Raji (cell line): ENCODE results near the gene TM9SF1.

Experiments
- POLR2A ChIP-seq: IDR thresholded peaks from 2 replicates; pipeline ENCODE4 v1.6.1; 2011; ENCODE audit warnings: low read depth, low read length, control low read depth; ENCODE audit not compliant: insufficient read depth

The TM9SF1 gene

DNA sequence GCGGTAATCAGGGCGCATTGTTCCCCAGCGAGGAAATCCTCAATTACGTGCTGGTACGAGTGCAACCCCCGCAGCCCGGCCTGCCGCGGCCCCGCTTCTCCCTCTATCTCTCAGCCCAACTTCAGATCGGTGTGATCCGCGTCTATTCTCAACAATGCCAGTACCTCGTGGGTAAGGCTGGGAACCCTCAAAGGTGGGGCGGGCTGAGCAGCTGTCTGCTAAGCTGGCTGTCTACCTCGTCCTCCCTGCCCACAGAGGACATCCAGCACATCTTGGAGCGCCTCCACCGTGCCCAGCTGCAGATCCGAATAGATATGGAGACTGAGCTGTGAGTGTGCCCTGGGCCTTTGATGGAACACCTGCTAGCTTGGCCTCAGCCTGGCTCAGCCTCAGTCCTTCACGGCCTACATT is 22.4 kb downstream of the TM9SF1 start:
- no peak for TF ChIP-seq POLR2A

GRCh38 chr14:24172261-24172860 is 22.9 kb downstream of the TM9SF1 start:
- no peak for TF ChIP-seq POLR2A

DNA sequence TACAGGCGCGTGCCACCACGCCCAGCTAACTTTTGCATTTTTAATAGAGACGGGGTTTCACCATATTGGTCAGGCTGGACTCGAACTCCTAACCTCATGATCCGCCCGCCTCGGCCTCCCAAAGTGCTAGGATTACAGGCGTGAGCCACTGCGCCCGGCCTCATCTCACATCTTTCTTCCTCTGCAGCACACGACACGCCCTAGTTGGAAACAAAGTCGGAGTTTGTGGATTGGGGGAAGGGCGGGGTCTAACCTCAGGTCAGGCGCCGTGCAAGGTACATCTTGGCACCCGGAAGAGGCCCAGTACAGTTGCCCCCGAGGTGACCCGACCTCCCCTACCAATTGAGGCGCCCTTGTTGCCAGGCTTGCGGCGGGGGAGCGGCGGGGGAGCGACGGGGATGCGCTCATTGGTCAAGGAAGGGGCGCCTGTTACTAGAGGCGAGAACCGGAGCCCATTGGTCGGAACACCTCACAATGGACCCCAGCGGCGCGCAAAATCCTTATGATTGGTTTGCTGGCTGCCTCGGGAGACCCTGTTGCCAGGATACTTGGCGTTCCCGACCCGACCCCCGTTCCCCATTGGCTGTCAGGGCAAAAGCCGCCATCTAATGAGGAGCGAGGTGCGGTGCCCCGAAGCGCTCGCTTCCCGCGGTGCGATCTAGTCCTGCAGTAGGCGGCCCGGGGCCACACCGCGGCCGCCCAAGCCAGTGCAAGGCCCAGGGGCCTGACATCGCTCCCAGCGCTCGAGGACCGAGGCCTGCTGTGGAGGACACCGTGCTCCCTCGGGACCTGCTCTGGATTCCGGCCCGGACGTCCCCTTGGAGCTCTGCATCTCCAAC is 23.6 kb downstream of the TM9SF1 start, which contains the start of gene REC8:
TSS of gene REC8 (plus strand) at position 659 of the 839 bp plus-strand sequence. CDS start 473 bp downstream, outside the sequence.
- peak; percentile 55; the same call in 1 of the 2 replicates for TF ChIP-seq POLR2A

GRCh38 chr14:24167469-24168114 is 27.6 kb downstream of the TM9SF1 start:
- no peak for TF ChIP-seq POLR2A

DNA sequence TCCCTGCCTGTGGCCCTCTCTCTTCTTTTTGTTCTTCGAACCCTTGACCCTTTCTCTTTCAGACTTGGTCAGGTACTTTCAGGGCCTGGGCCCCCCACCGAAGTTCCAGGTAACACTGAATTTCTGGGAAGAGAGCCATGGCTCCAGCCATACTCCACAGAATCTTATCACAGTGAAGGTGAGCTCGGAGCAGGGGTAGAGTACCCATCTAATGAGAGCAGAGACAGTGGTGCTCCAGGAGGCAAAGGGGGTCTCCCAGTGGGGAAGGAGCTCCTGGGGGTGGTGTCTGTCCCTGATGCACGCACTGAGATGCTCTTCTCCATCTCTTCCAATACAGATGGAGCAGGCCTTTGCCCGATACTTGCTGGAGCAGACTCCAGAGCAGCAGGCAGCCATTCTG is 29.5 kb downstream of the TM9SF1 start:
- no peak for TF ChIP-seq POLR2A

DNA sequence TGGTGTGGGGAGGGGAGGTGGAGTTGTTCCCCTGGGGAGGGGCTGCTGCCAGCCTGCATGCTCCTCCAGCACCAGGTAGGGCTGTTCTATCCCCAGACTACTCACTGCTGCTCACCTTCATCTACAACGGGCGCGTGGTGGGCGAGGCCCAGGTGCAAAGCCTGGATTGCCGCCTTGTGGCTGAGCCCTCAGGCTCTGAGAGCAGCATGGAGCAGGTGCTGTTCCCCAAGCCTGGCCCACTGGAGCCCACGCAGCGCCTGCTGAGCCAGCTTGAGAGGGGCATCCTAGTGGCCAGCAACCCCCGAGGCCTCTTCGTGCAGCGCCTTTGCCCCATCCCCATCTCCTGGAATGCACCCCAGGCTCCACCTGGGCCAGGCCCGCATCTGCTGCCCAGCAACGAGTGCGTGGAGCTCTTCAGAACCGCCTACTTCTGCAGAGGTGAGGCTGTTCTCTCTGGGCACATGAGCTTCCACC is 30.7 kb downstream of the TM9SF1 start:
- no peak for TF ChIP-seq POLR2A

DNA sequence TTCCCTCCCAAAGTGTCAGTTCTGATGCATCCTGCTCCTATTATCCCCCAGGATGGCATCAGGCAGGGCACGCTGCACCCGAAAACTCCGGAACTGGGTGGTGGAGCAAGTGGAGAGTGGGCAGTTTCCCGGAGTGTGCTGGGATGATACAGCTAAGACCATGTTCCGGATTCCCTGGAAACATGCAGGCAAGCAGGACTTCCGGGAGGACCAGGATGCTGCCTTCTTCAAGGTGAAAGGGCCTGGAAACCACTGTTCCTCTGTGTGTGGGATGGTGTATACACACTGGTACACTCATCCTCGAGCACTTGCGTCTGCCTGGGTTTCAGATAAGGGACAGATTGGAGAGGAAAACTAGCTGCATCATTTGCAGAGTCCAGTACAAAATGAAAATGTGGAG is 33.1 kb downstream of the TM9SF1 start:
- no peak for TF ChIP-seq POLR2A

GRCh38 chr14:24160850-24161804 is 34.1 kb downstream of the TM9SF1 start, which contains the start of gene IRF9:
Gene IRF9, plus strand, starts transcription at chr14:24161265. Its CDS starts 880 bp downstream, at chr14:24162145.
- TF ChIP-seq POLR2A, result peak; percentile 71

- TF ChIP-seq POLR2A, result no peak
Measured at GRCh38 chr14:24160499-24160849, 34.8 kb downstream of the TM9SF1 start.

DNA sequence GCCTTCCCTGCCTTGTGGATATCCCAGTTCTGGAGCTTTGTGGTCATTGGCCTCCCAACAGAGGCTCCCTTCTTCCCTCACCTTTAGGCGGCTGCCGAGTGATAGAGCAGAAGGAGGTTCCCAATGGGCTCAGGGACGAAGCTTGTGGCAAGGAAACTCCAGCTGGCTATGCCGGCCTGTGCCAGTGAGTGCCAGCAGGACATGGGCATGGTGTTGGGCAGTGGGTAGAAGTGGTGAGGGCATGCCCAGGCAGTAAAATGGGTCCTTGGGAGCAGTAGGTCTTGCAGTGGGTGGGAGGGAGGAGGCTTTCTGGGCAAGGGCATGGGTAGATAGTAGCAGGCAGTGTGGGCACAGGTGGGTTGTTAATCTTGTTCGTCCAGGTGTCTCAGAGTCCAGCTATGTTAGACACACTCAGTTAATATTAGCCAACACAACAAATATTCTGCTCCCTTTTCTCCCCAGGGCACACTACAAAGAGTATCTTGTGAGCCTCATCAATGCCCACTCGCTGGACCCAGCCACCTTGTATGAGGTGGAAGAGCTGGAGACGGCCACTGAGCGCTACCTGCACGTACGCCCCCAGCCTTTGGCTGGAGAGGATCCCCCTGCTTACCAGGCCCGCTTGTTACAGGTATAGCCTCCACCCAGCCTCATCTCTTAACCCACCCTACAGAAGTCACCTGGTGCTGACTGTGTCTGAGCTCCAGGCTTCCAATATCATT is 35.3 kb downstream of the TM9SF1 start:
- no peak for TF ChIP-seq POLR2A

DNA sequence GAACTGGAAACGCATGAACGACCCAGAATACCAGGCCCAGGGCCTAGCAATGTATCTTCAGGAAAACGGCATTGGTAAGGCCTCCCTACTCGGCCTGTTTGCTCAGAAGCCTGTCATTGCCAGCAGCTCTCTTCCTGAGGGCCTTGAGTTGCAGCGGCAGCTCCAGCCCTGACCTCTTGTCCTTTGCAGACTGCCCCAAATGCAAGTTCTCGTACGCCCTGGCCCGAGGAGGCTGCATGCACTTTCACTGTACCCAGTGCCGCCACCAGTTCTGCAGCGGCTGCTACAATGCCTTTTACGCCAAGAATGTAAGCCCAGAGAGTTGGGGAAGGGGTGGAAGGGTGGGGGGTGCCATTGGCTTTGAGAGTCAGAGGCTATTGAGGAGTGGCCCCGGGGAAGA is 37.9 kb downstream of the TM9SF1 start:
- TF ChIP-seq POLR2A, result no peak

DNA sequence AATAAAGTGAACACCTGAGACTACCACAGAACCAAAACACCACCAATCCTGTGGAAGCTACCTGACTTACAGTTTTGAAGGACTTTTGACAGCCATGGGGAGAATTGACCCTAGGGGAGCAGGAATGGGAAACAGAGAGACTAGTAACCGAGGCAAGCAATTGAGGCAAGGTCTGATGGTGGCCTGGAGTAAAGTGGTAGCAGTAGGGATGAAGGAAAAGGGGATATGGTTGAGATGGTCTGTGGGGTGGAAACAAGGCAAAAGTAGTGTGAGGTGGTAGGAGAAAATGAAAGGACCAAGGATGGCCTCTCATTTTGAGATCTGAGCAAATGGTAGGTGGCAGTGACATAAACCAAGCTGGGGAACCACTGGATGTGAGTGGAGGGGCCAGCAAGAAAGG is 38.4 kb downstream of the TM9SF1 start:
- TF ChIP-seq POLR2A, result no peak

GRCh38 chr14:24155100-24155499 is 40.1 kb downstream of the TM9SF1 start:
- TF ChIP-seq POLR2A, result no peak
